Measurements from ENCODE around the gene LGALS3BP. TPM values are rescaled to one million over a fixed set of nuclear protein-coding genes. Genes with fewer than 3 reads are reported as not detected.

Gene LGALS3BP
- total and polyA plus RNA-seq, 4 donors, result 183 to 479 (median 245) TPM

DNA sequence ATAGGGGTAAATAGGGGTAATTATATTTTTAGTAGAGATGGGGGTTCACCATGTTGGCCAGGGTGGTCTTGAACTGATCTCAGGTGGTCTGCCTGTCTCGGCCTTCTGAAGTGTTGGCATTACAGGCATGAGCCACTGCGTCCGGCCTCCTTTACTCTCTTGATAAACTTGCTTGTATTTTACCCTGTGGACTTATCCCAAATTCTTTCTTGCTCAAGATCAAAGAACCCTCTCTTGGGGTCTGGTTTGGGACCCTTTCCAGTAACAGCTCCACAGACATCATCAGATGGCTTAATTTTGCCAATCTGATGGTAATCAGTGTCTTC, 38.6 kb upstream of the LGALS3BP start:
- Histone ChIP-seq H3K9me3 (ENCODE audit: control insufficient read depth in 4 of 4, insufficient read depth in 3 of 4, low read length in 3 of 4) (no peaks in the 10 kb centered on the region), H3K27me3 (ENCODE audit: control insufficient read depth in 3 of 3, insufficient read depth in 3 of 3, low read length in 2 of 3) (peaks cover 0 to 21% (median 0%) of the 10 kb centered on the region in 3 donors), H3K36me3 (ENCODE audit: control insufficient read depth in 4 of 4, insufficient read depth in 4 of 4, low read length in 4 of 4) (no peaks in the 10 kb centered on the region), H3K4me1 (ENCODE audit: control insufficient read depth in 5 of 5, insufficient read depth in 5 of 5, low read length in 5 of 5) (peaks cover 0 to 19% (median 6%) of the 10 kb centered on the region in 5 donors), H3K27ac (ENCODE audit: low read depth in 1 of 2, low read length in 1 of 2) (no peak overlapping the region), H3K4me3 (no peak overlapping the region), H3K9ac (ENCODE audit: insufficient read depth in 1 of 2, low read length in 2 of 2) (no peak overlapping the region)
- ATAC-seq (ENCODE audit: insufficient read depth, low FRiP score), result no peak
- 76 to 98% methylated on average over 3 of the region's 3 CpGs for WGBS, 2 donors
- no peak for DNase-seq
- TF ChIP-seq, protein P1, sequence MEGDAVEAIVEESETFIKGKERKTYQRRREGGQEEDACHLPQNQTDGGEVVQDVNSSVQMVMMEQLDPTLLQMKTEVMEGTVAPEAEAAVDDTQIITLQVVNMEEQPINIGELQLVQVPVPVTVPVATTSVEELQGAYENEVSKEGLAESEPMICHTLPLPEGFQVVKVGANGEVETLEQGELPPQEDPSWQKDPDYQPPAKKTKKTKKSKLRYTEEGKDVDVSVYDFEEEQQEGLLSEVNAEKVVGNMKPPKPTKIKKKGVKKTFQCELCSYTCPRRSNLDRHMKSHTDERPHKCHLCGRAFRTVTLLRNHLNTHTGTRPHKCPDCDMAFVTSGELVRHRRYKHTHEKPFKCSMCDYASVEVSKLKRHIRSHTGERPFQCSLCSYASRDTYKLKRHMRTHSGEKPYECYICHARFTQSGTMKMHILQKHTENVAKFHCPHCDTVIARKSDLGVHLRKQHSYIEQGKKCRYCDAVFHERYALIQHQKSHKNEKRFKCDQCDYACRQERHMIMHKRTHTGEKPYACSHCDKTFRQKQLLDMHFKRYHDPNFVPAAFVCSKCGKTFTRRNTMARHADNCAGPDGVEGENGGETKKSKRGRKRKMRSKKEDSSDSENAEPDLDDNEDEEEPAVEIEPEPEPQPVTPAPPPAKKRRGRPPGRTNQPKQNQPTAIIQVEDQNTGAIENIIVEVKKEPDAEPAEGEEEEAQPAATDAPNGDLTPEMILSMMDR (IDR thresholded peaks at IDR 0.05; ENCODE audit: control extremely low read depth, extremely low read depth), result no peak

DNA sequence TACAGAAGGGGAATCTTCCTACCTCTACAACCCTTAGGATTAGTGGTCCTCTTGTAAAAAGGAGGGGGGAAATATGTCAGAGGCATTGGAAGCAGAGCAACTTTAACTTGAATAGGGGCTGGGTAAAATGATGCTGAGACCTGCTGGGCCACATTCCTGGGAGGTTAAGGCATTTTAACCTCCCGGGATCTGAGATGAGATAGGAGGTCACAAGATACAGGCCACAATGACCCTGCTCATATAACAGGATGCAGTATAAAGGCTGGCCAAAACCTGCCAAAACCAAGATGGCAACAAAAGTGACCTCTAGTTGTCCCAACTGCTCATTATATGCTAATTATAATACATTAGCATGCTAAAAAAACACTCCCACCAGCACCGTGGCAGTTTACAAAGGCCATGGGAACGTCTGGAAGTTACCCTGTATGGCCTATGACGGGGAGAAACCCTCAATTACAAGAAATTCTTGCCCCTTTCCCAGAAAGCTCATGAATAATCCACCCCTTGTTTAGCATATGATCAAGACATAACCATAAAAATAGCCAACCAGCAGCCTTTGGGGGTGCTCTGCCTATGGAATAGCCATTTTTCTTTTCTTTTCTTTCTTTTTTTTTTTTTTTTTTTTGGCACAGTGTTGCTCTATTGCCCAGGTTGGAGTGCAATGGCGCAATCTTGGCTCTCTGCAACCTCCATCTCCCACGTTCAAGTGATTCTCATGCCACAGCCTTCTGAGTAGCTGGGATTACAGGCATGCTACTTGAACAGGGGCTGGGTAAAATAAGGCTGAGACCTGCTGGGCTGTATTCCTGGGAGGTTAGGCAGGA, 38.0 kb upstream of the LGALS3BP start:
- H3K27ac ChIP-seq (ENCODE audit: low read depth in 1 of 2, low read length in 1 of 2), result no peak overlapping the region
- H3K4me3 ChIP-seq, result no peak overlapping the region
- peaks cover 0 to 16% (median 6%) of the 10 kb centered on the region in 5 donors for H3K4me1 ChIP-seq (ENCODE audit: control insufficient read depth in 5 of 5, insufficient read depth in 5 of 5, low read length in 5 of 5)
- ATAC-seq (ENCODE audit: insufficient read depth, low FRiP score) (no peak), DNase-seq (no peak)
- no peak overlapping the region for H3K9ac ChIP-seq (ENCODE audit: insufficient read depth in 1 of 2, low read length in 2 of 2)
- no peaks in the 10 kb centered on the region for H3K9me3 ChIP-seq (ENCODE audit: control insufficient read depth in 4 of 4, insufficient read depth in 3 of 4, low read length in 3 of 4)
- 61 to 70% methylated on average over 6 of the region's 6 CpGs for WGBS, 2 donors
- peaks cover 0 to 20% (median 0%) of the 10 kb centered on the region in 3 donors for H3K27me3 ChIP-seq (ENCODE audit: control insufficient read depth in 3 of 3, insufficient read depth in 3 of 3, low read length in 2 of 3)
- TF ChIP-seq, protein P1 (IDR thresholded peaks at IDR 0.05; ENCODE audit: control extremely low read depth, extremely low read depth), result no peak
- no peaks in the 10 kb centered on the region for H3K36me3 ChIP-seq (ENCODE audit: control insufficient read depth in 4 of 4, insufficient read depth in 4 of 4, low read length in 4 of 4)

DNA sequence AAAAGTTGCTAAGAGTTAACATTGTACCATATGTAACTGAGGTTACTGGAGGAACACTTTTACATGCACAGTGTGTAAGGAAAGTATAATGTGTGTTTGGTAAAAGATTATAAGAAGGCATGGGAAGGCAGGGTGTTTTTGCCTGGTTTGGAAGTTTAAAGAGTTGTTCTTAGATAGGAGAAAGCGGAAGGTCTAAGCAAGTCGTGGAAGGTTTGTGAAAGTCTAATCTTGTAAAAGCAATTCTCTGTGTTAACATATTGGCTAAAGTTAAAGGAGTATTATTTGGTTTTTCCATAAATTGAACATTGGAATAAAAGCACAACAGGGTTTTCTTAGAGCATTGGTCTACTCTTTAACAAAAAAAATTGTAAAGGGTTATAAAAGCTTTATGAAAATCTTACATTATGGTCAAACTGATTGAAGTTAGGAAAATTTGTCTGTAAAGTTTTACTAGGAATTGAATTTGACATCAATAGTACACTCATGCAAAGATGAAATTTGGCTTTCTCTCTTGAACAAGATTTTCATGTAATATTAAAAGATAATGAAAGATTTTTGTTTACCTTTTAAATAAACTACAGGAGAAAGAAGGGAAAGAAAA, 34.5 kb upstream of the LGALS3BP start:
- TF ChIP-seq, protein P1 (IDR thresholded peaks at IDR 0.05; ENCODE audit: control extremely low read depth, extremely low read depth), result no peak
- Histone ChIP-seq H3K27ac (ENCODE audit: low read depth in 1 of 2, low read length in 1 of 2) (no peak overlapping the region), H3K4me1 (ENCODE audit: control insufficient read depth in 5 of 5, insufficient read depth in 5 of 5, low read length in 5 of 5) (peaks cover 0 to 6% (median 2%) of the 10 kb centered on the region in 5 donors), H3K9me3 (ENCODE audit: control insufficient read depth in 4 of 4, insufficient read depth in 3 of 4, low read length in 3 of 4) (no peaks in the 10 kb centered on the region), H3K4me3 (no peak overlapping the region), H3K9ac (ENCODE audit: insufficient read depth in 1 of 2, low read length in 2 of 2) (no peak overlapping the region), H3K36me3 (ENCODE audit: control insufficient read depth in 4 of 4, insufficient read depth in 4 of 4, low read length in 4 of 4) (no peaks in the 10 kb centered on the region), H3K27me3 (ENCODE audit: control insufficient read depth in 3 of 3, insufficient read depth in 3 of 3, low read length in 2 of 3) (no peaks in the 10 kb centered on the region)
- WGBS, 2 donors, result 82 to 87% methylated on average over 2 of the region's 2 CpGs
- no peak for ATAC-seq (ENCODE audit: insufficient read depth, low FRiP score)
- DNase-seq, result no peak
